Panc1 (cell line): ENCODE measurements around the gene MYO18B. TPM values are rescaled to one million over a fixed set of nuclear protein-coding genes. Genes with fewer than 3 reads are reported as not detected.

Source experiments
- ATAC-seq: fragments of 200-7000 bp; cut with Tn5 transposase; 2 replicates; pipeline ENCODE4 v1.9.1; 2020; ENCODE audit warnings: mild to moderate bottlenecking, moderate library complexity
- BruUV-seq: library from RNA; stranded (reverse); fragments of 400-500 nt; replicated peaks from 2 replicates; lab custom pipeline; 2021; lab: Mats Ljungman, UMichigan
- CTCF ChIA-PET: fragments of 300-600 bp; sonication (Branson Sonifier 250); formaldehyde crosslinking; loops from one replicate; lab custom pipeline; 2022; ENCODE audit warnings: antibody characterized with exemption; lab: Charles Lee
- POLR2A ChIA-PET: fragments of 300-600 bp; sonication (Branson Sonifier 250); formaldehyde crosslinking; loops from one replicate; lab custom pipeline; 2022; ENCODE audit warnings: antibody characterized with exemption; lab: Charles Lee
- DNase-seq: peaks from one replicate; pipeline ENCODE4 v3.0.0-alpha.2; 2010; ENCODE audit warnings: low read depth, low spot score
- H3K27ac ChIP-seq: 2 replicates; pipeline ENCODE4 v1.5.1; 2011; ENCODE audit warnings: mild to moderate bottlenecking, low read length, inconsistent platforms
- H3K27me3 ChIP-seq: fragments of 200-500 bp; sonication (Bioruptor generic); 2 replicates; pipeline ENCODE4 v1.6.0; 2014; ENCODE audit warnings: low read length, inconsistent platforms; ENCODE audit not compliant: control insufficient read depth, insufficient read depth
- H3K36me3 ChIP-seq: fragments of 200-500 bp; sonication (Bioruptor generic); 2 replicates; pipeline ENCODE4 v1.5.1; 2014; ENCODE audit warnings: inconsistent platforms, mild to moderate bottlenecking, low read length, moderate library complexity; ENCODE audit not compliant: control insufficient read depth, insufficient read depth
- H3K4me1 ChIP-seq: 2 replicates; pipeline ENCODE4 v1.5.1; 2011; ENCODE audit warnings: inconsistent platforms, mild to moderate bottlenecking, low read length, moderate library complexity; ENCODE audit not compliant: control insufficient read depth, insufficient read depth
- H3K4me3 ChIP-seq, 2 experiments: 2 replicates each; pipeline ENCODE4 v1.5.1; 2011 to 2012; ENCODE audit warnings: low read depth in 2 of 2, low read length in 2 of 2, mild to moderate bottlenecking in 2 of 2, inconsistent platforms in 1 of 2, moderate library complexity in 1 of 2
- H3K9me3 ChIP-seq: fragments of 200-500 bp; sonication (Bioruptor generic); 2 replicates; pipeline ENCODE4 v1.5.1; 2014; ENCODE audit warnings: low read depth, mild to moderate bottlenecking, inconsistent platforms, low read length, moderate library complexity; ENCODE audit not compliant: control insufficient read depth, insufficient read depth
- POLR2AphosphoS5 ChIP-seq: IDR thresholded peaks from 2 replicates; pipeline ENCODE4 v1.6.1; 2012; ENCODE audit warnings: mild to moderate bottlenecking, low read depth, low read length, moderate library complexity
- SIN3A ChIP-seq: IDR thresholded peaks from 2 replicates; pipeline ENCODE4 v1.6.1; 2012; ENCODE audit warnings: low read depth, mild to moderate bottlenecking, low read length, moderate library complexity, borderline replicate concordance; ENCODE audit not compliant: insufficient read depth
- TCF7L2 ChIP-seq: IDR thresholded peaks from 2 replicates; pipeline ENCODE4 v1.6.1; 2011; ENCODE audit warnings: mild to moderate bottlenecking, low read depth, low read length, inconsistent platforms
- in situ Hi-C: cut with HindIII; loops from 2 replicates; pipeline ENCODE4 v1.10.0; 2016; ENCODE audit warnings: low sequenced_read_pairs, low pct_unique_long_range_greater_than_20kb
- intact Hi-C: fragments of 100-400 bp; cut with micrococcal nuclease; formaldehyde crosslinking; loops from one replicate; pipeline ENCODE4 v1.10.0; 2022; ENCODE audit not compliant: unreplicated experiment
- total RNA-seq: library from RNA; stranded (reverse); gene quantifications from one replicate; pipeline ENCODE4 v1.2.1, GENCODE V29; 2021; ENCODE audit not compliant: unreplicated experiment
- TF ChIP-seq, protein P1 (sequence below), 2 experiments: IDR thresholded peaks; 2 replicates each; pipeline ENCODE4 v1.6.1; 2011 to 2012; ENCODE audit warnings: low read depth in 2 of 2, control low read depth in 1 of 2, low read length in 1 of 2, mild to moderate bottlenecking in 1 of 2, moderate library complexity in 1 of 2; ENCODE audit not compliant: insufficient read depth in 1 of 2
- TF ChIP-seq, protein P2 (sequence below): fragments of 450-650 bp; IDR thresholded peaks from 2 replicates; pipeline ENCODE4 v1.5.1; 2017; ENCODE audit warnings: mild to moderate bottlenecking

MYO18B gene
- total RNA-seq, 1 experiment from 2014 or later, result not detected

DNA sequence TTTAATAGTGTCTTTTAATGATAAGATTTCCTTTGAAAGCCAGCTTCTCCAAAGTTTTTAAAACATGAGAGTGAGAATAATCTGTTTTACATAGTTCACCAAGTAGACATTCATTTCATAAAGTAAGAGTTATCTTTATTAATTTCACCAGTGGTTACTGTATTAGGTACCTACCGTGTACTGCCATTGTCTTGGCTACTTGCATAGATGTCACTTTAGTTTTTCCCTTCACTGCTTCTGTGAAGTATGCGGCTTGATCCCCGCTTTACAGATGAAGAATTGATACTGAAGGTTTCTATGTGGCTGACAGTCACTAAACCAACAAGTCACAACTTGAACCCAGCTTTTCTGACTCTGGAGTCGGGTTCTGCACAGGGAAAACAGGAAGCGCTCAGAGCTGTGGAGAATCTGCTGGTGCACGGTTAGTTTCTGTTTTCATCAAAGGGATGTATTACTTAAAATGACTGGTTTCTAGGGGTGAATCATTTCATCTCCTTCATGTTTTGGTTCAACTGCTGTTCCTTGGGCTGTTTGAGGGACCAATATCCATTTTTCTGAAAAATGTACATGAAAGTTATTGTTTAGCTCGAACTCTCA lies 39.3 kb upstream of the MYO18B start:
- in situ Hi-C loops (no loop called here), intact Hi-C loops (loop anchor here (5.0 kb wide), 1 partner anchor 240 kb away; no protein-coding TSS in a partner anchor)
- ChIA-PET CTCF (no interaction called here), POLR2A (no interaction called here)
- DNase-seq, result no peak
- no peak for ATAC-seq
- H3K4me3 ChIP-seq, result no peak overlapping the region
- BruUV-seq, result no TSS peak
- no peaks in the 10 kb centered on the region for H3K36me3 ChIP-seq
- H3K27me3 ChIP-seq, result no peaks in the 10 kb centered on the region
- H3K4me1 ChIP-seq, result no peaks in the 10 kb centered on the region
- no peaks in the 10 kb centered on the region for H3K9me3 ChIP-seq
- no peak for TF ChIP-seq TCF7L2
- no peak for TF ChIP-seq POLR2AphosphoS5
- TF ChIP-seq, protein P1, sequence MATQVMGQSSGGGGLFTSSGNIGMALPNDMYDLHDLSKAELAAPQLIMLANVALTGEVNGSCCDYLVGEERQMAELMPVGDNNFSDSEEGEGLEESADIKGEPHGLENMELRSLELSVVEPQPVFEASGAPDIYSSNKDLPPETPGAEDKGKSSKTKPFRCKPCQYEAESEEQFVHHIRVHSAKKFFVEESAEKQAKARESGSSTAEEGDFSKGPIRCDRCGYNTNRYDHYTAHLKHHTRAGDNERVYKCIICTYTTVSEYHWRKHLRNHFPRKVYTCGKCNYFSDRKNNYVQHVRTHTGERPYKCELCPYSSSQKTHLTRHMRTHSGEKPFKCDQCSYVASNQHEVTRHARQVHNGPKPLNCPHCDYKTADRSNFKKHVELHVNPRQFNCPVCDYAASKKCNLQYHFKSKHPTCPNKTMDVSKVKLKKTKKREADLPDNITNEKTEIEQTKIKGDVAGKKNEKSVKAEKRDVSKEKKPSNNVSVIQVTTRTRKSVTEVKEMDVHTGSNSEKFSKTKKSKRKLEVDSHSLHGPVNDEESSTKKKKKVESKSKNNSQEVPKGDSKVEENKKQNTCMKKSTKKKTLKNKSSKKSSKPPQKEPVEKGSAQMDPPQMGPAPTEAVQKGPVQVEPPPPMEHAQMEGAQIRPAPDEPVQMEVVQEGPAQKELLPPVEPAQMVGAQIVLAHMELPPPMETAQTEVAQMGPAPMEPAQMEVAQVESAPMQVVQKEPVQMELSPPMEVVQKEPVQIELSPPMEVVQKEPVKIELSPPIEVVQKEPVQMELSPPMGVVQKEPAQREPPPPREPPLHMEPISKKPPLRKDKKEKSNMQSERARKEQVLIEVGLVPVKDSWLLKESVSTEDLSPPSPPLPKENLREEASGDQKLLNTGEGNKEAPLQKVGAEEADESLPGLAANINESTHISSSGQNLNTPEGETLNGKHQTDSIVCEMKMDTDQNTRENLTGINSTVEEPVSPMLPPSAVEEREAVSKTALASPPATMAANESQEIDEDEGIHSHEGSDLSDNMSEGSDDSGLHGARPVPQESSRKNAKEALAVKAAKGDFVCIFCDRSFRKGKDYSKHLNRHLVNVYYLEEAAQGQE (IDR thresholded peaks at IDR 0.05; ENCODE audit: insufficient read depth in 1 of 2, low read depth in 2 of 2, low read length in 1 of 2), result no peak
- TF ChIP-seq SIN3A, result no peak
- TF ChIP-seq, protein P2, sequence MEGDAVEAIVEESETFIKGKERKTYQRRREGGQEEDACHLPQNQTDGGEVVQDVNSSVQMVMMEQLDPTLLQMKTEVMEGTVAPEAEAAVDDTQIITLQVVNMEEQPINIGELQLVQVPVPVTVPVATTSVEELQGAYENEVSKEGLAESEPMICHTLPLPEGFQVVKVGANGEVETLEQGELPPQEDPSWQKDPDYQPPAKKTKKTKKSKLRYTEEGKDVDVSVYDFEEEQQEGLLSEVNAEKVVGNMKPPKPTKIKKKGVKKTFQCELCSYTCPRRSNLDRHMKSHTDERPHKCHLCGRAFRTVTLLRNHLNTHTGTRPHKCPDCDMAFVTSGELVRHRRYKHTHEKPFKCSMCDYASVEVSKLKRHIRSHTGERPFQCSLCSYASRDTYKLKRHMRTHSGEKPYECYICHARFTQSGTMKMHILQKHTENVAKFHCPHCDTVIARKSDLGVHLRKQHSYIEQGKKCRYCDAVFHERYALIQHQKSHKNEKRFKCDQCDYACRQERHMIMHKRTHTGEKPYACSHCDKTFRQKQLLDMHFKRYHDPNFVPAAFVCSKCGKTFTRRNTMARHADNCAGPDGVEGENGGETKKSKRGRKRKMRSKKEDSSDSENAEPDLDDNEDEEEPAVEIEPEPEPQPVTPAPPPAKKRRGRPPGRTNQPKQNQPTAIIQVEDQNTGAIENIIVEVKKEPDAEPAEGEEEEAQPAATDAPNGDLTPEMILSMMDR, result no peak
- H3K27ac ChIP-seq, result no peak overlapping the region

DNA sequence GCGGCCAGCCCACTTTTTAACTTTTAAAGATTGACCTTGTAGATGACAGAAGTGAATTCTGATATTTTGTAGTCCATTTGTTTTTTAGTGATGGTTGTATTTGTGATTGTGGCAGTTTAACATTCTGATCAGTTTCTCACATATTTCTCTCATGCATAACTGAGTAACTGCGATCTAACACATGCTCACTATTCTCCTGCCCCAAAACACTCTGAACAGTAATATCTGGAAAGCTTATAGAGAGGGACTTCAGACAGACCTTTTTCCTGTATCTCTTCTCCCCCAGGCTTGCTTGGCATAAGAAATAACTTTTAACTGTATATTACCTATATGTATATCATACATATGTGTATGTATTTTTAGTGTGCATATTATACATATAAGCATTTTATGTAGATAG lies 37.3 kb upstream of the MYO18B start:
- ChIA-PET CTCF (no interaction called here), POLR2A (no interaction called here)
- DNase-seq (no peak), ATAC-seq (no peak)
- in situ Hi-C loops (no loop called here), intact Hi-C loops (loop anchor here (5.0 kb wide), 1 partner anchor 242 kb away; no protein-coding TSS in a partner anchor)
- Histone ChIP-seq H3K4me3 (no peak overlapping the region), H3K4me1 (no peaks in the 10 kb centered on the region), H3K9me3 (no peaks in the 10 kb centered on the region), H3K27me3 (no peaks in the 10 kb centered on the region), H3K27ac (no peak overlapping the region), H3K36me3 (no peaks in the 10 kb centered on the region)
- no TSS peak for BruUV-seq
- TF ChIP-seq, protein P2, result no peak
- TF ChIP-seq TCF7L2, result no peak
- no peak for TF ChIP-seq POLR2AphosphoS5
- TF ChIP-seq, protein P1 (IDR thresholded peaks at IDR 0.05; ENCODE audit: insufficient read depth in 1 of 2, low read depth in 2 of 2, low read length in 1 of 2), result no peak
- no peak for TF ChIP-seq SIN3A
